HG02938 (cell line): ENCODE measurements around the gene CBFA2T2.

Experiments used
- ATAC-seq: cut with Tn5 transposase; IDR thresholded peaks from one replicate; pipeline ENCODE4 v1.9.1; 2021; ENCODE audit warnings: mild to moderate bottlenecking, moderate library complexity; ENCODE audit not compliant: unreplicated experiment

Gene CBFA2T2

DNA sequence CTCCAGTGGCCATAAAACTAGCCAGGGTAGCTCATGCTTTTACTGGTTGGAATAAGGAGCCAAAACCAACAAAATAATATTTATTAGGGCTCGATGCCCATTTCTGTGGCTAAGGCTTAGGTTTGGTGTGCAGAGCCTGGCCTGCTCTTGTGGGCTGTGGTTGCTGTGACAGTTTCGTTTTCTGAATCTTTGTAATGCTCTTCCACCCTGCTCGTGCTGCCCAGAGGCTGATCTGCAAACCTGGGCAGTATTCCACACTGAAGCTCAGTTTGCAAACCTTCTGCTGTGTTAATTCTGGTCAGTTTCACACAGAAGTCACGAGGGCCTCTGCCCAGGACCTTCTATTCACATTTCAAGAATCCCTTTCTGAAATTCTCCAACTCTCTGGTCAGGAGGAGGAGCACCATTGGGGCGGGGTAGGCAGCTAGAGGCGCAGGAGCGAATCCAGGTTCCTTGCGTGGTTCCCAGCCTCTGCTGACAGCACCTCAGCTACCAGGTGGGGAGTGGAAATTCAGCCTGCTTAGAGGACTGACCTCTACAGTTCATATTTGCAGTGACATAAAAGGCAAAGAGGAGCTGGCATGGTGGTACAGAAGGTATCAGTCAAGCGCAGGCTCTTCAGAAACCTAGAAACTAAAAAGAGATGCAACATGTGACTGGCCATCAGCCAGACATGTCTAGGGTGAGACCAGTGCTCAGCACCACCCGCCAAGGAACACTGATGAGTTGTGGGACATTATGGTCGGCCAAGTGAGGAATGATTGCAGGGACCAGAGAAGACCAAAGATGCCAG, 157.9 kb downstream of the CBFA2T2 start:
- no peak for ATAC-seq

DNA sequence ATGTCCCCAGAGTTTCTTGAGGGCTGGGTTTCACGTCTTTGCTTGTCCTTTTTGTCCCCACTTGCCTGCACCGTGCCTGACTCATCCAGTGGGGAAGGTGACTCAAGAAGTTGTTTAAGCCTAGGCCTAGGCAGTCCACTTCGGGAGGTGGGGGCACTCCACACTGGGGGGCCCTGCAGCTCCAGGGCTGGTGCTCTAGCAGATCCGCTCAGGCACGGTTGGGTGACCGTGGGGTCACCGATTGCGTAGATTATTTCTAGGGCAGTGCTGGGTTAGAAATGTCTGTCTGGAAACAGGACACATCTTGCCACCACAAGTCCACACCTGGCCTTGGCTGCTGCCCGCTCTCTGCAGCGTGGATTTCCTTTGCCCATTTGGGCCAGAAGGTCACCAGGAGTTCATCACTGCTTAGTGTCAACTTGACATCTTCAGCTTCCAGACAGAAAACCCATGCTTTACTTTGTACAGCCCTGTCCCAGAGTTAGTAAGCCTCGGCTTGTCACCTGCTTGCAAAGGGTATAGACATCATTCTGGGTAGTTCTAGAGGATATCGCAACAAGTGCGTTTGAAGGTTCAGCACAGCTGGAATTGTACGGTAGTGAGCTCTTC, 158.6 kb downstream of the CBFA2T2 start:
- no peak for ATAC-seq

DNA sequence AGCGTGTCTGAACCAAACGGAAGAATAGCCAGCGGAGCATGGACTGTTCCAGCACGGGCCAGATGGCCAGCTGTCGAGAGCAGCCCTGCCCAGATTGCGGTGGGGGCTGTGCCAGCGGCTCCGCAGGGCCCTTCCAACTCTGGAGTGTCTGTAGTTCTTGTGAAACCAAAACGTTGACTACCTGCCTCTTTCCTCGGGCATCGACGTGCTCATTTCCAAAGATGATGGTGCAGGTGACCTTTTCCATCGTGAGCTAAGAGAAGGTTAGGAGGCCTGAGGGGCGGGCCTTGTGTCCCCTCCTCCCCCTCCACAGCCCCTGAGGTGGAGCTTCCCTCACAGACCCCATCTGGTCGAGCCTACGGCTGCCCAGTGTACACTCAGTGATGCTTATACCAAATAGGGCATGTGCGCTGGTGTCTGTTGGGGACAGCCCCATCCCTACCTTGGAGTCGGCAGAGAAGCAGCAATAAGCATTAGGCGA, 159.3 kb downstream of the CBFA2T2 start:
- no peak for ATAC-seq

DNA sequence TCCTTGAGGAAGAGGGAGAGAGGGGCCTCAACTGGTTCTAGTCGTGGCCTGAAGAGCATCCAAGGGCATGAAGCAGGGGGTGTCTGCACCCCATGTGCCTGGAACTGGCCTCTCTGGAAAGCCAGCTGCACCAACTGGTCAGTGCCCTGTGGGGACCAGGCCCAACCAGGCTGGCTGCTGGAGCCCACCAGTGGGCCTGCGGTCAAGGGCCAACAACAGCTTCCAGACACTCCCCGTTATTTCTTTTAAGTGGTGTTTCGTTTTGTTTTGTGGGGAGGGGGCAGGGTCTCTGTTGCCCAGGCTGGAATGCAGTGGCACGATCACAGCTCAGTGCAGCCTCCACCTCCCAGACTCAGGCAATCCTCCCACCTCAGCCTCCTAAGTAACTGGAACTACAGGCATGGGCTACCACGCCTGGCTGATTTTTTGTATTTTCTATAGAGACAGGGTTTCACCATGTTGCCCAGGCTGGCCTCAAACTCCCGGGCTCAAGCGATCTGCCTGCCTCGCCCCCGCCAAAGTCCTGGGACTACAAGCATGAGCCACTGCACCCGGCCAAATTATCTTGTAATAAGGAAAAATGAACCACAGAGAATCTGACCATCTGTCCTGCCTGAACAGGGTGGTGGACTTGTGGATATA, 160.3 kb downstream of the CBFA2T2 start:
- ATAC-seq = no peak

DNA sequence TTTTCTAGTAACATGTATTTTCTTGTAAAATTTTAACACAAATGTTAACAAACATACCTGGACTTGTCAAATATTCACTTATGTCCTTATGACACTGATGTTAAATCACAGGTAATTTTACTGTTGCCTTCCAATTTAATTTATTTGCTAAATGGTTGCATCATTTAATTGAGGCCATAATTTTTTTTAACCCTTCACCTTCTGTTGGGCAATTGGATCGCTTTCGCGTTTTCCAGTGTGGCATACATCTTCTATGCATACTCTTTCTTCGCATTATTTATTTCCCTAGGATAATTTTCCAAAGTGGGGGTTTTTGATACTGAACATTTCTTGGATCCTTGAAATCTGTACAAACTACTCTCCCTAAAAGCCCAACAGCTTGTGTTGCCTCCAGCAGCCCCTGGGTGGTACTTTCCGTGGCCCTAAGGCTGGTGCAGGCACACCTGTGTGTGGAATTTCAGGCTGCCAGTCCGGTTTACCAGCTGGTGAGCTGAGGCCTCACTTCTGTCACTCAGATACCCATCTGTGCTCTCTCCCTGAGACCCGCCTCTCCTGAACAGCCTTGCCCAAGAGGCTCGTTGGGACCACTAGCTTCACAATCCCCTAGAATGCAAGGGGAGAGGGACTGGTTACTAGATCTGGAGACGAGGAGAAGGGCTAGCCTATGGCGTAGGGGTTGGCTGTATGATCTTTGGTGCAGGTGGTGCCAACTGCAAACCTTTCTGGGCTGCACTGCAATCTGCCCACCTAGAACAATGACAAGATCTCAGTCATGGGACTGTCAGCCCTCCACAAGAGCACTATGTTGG, 161.1 kb downstream of the CBFA2T2 start:
- ATAC-seq = no peak

DNA sequence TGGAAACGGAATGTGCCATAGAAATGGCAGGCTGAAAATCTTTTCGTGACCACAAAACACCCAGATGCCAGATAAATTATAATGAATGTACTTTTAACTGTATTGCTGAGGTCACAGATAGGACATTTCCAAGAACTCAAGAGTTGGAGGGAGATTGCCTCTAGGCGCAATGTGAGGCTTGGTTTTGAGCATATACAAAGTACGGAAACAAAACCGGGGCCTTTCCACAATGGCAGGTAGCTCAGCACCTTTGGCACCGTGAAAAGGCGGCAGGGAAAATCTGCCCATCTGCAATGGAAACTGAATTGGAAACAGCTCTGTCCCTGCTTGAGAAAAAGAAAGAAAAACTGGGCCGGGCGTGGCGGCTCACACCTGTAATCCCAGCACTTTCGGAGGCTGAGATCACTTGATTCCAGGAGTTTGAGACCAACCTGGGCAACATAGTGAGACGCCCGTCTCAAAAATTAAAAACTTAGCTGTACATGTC, 161.7 kb downstream of the CBFA2T2 start:
- no peak for ATAC-seq

DNA sequence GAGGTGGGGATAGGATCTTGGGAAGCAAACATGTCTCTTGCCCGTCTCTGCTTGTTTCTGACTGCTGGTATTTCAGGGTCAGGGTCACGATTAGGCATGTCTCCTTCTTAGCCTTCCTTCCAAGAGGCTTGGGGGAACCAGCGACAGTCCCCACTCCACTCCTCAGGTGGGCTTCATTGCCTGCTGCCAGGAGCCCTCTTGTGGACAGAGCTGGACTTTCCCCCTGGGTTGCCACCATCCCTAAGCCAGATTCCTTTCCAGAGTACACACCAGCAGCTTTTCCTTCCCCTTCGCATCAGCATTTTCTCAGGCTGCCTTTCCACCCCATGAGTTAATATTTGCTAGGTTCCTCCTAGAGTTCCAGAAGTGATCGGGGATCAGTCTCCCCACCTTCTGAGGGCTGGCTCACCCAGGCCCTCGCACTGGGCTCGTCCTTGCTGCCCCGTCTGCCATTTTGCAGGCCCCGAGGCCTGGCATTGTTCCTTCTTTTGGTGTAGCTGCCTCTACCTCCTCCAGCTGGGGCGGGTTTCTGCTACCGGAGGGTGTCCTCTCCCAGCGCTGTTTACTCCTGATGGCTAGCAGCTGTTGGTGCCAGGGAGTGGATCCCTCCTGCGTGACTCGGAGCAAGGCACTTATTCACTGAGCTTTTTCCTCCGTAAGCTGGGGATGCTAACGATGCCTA, 163.5 kb downstream of the CBFA2T2 start:
- ATAC-seq = no peak

DNA sequence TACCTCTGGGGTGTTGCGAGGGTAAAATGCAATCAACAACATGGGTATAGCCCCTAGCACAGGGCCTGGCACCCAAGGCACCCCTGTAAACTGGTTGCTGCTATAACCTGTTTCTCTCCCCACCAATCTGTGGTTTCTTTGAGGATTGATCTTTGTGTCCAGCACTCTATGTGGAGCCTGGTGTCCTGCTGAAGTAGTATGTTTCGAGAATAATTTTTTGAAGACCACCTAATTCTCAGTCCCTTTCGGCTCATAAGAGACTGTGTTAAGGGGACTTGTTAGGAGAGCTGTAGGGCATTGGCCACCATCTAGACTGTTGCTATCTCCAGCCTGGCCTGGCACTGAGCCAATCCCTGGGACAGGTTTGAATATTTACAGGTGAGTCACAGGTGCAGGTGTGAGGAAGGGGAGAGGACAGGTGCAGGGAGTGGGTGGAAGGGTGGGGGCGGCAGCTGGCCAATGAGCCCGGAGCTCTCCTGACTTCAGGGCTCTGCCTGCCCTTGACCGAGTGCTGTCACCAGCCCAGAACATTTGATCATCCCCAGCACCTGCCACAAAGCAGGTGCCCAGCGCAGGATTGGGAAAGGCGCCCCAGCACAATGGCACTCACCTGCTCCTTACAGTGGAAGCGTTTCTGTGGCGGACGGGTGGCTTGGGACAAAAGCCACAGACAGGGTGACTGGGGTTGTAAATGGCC, 164.2 kb downstream of the CBFA2T2 start:
- no peak for ATAC-seq

DNA sequence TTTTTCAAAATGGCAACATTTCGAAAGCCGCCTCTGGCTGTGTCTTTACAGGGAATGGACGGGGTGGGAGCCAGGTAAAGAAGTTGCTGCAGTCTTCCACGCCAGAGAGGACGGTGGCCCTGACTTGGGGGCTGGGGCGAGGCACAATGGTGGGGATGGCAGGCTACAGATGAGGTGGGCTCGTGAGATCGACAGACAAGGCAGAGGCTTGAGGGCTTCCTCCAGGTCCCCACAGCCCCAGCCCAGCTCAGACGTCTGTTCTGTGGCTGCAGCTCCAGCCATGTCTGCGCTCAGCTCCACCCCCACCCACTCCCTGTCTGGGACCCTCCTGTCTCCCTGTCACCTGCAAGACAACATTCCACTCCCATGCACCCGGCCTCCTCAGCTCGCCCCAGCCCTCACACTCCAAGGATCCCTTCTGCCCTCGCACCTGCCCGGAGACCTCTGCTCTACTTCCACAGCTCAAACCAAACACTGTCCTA, 164.8 kb downstream of the CBFA2T2 start:
- no peak for ATAC-seq

DNA sequence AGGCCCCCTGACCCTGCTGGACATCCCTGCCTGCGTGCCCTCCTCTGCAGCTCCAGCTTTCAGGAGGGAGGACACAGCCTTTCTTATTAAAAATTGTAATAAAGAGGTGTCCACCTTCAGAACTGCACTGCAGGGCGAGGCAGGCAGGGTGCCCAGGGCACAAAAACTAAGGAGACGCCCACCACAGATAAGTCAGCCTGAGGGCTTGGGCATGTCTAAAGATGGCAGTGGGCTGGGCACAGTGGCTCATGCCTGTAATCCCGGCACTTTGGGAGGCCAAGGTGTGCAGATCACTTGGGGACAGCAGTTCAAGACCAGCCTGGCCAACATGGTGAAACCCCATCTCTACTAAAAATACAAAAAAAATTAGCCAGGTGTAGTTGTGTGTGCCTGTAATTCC, 165.3 kb downstream of the CBFA2T2 start:
- ATAC-seq = no peak

DNA sequence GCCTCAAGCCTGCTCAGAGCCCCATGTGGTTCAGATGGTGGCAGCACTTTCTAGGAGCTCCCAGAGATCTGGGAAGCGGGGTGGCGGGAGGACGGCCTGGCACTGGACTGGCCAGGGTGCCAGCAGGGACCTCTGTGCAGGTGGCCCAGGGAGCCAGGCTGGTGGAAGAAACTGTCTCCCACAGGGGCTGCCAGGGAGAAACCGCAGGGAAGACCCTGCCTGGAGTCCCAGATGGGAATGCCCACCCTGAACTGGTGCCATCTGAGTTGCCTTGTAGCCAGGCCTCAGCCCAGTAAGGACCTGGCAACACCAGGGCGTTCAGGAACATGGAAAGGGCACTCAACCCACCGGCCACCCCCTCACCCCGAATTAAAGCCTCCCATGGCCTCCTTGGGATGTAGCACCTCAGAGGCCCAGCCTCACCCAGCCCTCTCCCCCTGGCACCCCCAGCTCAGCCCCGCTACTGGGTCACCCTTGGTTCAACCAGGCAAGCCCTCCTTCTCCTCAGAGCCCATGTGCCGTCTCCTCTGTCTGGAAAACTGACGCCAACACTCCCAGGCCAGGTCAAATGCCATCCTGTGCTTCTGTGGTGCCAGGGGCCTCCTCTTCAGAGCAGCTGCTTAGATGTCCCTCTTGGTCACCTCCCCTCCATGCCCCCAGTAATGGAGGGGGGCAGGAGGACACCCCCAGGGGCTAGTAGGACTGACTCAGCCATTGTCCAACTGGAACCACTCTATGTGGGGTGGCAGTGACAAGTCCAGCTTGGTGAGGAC, 166.3 kb downstream of the CBFA2T2 start:
- no peak for ATAC-seq

DNA sequence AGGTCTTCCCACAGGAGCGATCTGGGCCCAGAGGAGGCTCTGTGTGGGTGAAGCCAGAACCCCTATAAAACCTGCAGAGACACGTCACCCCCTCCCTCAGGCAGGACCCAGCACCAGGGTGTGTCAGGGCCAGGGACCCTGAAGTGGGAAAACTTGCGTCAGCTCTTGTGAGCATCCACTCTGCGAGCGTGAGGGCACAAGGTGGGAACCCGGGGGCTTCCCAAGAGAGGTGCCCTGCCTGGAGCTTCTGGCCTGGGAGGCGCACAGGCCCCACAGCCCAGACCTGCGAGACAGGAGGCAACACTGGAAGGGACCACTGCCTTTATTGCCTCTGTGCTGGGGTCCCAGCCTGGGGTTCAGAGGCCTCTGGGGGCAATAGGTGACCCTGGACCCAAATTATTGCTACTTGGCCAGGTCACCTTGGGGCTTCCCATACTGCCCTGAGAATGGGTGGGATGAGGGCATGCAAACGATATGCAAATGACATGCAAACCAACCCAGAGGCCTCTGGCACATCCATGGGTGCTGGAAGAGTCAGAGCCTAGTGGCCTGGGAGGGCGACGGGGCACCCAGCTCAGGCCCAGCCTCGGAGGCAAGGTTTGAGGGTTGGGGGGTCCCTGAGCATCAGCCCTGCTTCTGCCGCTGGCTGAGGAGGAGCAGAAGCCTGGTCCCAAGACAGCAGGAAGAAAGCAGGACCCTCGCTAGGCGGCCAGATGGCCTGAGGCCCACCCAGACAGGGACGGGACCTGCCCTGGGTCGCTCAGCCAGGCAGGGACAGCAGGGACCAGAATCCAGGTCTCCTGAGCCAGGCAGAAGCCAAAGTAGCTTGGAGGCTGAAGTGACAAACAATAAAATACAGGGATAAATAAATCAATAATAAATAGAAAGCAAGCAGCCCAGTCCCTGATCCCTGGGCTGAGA, 167.1 kb downstream of the CBFA2T2 start:
- no peak for ATAC-seq

DNA sequence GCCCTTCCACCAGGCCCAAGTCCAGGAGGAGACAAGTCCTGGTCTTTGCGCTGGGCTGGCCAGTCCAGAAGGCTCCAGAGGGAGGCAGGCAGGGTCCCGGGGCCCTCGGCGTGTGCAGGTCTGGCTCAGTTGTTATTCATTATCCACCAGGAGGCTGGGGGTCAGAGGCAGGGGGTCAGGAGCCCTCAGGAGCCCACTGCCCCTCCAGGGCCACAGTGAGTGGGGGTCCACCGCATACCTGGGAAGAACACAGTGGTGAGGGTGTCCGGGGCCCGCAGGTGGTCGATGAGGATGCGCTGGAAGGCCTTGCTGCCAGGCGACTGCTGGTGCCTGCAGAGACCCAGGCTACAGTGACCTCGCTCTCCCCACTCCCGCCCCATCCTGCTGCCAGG, 167.8 kb downstream of the CBFA2T2 start:
- ATAC-seq = no peak

DNA sequence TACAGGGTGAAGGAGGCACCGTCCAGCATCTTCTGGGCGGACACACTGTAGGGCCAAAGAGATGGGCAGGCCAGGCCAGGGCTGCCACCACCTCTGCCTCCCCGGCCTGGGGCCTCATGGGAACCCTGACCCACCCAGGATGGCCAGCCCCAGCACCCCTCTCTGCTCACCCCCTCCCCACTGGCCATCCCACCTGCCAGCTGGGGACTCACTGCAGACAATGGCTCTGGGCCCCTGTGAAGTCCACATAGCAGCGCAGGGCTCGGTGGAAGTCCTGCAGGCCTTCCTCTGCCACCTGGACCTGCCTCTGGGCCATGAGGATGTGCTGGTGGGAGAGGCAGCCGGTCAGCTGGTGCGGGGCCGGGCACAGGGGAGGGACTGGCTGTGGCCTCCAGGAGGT, 168.6 kb downstream of the CBFA2T2 start:
- no peak for ATAC-seq

DNA sequence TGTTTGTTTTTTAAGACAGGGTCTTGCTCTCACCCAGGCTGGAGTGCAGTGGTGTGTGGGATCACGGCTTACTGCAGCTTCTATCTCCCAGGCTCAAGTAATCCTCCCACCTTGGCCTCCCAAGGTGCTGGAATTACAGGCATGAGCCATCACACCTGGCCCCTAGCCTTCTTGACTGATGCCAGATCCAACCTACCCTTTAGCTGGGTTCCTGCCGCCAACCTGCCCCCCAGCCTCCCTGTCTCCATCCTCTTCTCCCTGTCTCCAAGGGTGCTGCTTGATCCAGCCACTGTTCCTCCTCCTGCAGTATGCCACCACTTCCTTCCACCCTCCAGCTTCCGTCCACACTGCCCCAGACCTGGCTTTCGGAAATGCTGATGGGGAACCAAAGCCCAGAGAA, 169.0 kb downstream of the CBFA2T2 start:
- ATAC-seq = no peak

DNA sequence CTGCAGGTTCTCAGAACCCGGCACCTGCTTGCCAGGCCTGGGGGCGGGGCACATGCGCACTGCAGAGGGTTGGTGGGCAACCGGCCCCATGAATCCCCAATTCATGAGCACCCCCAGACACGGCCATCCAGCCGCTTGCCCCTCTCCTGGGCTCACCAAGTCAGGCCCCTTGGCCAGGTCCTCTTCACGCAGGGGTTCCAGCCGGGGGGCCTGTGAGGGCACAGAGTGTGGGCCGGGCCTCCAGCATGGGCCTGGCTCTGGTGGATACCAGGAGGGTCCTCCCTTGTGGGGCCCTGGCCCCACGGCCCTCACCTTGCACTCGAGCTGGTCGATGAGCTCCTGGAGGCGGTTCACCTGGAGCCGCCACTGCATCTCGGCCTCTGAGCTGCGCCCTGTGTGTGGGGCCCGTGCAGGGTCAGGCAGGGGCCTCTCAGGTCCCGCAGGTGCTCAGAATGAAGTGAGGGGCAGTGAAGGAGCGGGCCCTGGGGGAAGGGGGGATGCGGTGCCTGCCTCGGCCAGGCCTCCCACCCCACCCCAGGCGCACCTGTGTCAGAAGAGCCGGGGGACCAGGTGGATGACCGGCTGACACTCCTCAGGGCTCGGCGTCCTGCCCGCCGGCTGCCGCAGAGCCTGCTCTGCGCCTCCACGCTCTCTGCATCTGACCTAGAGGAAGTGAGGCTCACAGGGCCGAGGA, 169.6 kb downstream of the CBFA2T2 start:
- ATAC-seq = no peak

DNA sequence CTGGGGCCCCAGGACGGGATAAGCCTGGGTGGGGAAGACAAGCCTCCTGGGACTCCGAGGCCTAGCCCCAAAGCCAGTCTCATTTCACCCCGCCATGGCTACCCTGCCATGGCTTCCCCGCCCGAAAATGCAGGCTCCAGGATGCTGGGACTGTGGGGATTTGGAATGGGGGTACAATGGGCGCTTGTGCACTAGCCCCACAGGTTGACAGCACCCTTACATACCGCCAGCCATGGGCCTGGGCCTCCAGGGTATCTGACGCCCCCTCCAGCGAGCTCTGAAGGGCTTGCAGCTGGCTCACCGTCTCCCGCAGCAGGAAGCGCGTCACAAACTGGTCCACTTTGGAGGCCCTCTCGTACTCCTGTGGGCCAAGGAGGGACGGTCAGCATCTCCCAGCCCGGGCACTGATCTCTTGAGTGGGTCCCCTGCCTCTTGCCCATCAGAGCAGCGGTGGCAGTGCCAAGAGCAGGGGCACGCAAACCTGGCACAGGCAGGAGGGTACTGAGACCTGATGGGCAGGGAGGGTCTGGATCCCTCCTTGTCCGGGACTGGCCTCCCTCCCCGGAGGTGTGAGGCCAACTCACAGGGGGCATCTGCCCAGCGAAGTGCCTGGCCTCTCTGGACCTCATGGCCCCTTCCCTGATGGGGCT, 170.3 kb downstream of the CBFA2T2 start:
- no peak for ATAC-seq
